ENCODE measurements around the gene MAPKAPK5. TPM values are rescaled to one million over a fixed set of nuclear protein-coding genes. Genes with fewer than 3 reads are reported as not detected.

Gene MAPKAPK5
- total RNA-seq, 1 donor from 2014 or later, result 41.4 TPM

DNA sequence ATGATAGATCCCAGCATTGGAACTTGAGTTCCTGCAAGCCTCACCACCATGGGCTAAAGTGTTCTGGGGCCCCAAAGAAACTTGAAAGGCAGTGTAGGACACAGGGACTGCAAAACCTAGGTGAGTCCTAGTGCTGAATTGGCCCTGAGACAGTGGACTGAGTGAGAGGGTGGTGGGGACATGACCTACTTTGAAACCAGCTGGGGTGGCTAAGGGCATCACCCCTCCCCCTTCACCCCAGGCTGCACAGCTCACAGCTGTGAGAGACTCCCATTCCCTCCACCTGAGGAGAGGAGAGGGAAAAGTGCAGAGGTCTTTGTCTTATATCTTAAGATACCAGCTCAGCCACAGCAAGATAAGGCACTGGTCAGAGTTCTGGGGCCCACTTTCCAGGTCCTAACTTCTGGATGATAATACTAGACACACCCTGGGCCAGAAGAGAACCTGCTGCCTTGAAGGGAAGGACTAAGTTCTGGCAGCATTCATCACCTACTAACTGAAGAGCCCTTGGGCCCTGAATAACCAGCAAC, 62.5 kb downstream of the MAPKAPK5 start:
- TF ChIP-seq, protein P1, sequence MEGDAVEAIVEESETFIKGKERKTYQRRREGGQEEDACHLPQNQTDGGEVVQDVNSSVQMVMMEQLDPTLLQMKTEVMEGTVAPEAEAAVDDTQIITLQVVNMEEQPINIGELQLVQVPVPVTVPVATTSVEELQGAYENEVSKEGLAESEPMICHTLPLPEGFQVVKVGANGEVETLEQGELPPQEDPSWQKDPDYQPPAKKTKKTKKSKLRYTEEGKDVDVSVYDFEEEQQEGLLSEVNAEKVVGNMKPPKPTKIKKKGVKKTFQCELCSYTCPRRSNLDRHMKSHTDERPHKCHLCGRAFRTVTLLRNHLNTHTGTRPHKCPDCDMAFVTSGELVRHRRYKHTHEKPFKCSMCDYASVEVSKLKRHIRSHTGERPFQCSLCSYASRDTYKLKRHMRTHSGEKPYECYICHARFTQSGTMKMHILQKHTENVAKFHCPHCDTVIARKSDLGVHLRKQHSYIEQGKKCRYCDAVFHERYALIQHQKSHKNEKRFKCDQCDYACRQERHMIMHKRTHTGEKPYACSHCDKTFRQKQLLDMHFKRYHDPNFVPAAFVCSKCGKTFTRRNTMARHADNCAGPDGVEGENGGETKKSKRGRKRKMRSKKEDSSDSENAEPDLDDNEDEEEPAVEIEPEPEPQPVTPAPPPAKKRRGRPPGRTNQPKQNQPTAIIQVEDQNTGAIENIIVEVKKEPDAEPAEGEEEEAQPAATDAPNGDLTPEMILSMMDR (IDR thresholded peaks at IDR 0.05), result no peak
- Mint-ChIP-seq H3K36me3 (ENCODE audit: unreplicated experiment) (peaks cover 21% of the 10 kb centered on the region), H3K4me3 (ENCODE audit: unreplicated experiment) (no peak overlapping the region), H3K27ac (ENCODE audit: unreplicated experiment) (no peak overlapping the region), H3K27me3 (ENCODE audit: unreplicated experiment) (no peaks in the 10 kb centered on the region), H3K9me3 (ENCODE audit: unreplicated experiment) (peaks cover 21% of the 10 kb centered on the region), H3K4me1 (ENCODE audit: unreplicated experiment) (no peaks in the 10 kb centered on the region)
- no peak for DNase-seq (ENCODE audit: extremely low spot score, unreplicated experiment)

DNA sequence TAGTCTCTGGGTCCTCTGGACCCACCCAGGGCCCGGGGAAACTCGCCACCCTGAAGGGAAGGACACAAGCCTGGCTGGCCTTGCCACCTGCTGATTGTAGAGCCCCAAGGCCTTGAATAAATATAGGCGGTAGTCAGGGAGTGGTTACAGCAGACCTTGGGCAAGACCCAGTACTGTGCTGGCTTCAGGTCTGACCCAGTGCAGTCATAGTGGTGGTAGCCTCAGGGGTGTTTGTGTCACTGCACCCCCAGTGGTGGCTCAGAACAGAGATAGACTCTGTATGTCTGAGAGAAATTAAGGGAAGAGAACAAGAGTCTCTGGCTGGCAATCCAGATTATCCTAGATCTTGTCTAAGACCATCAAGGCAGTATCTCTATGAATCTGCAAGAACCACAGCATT, 63.5 kb downstream of the MAPKAPK5 start:
- Mint-ChIP-seq H3K9me3 (ENCODE audit: unreplicated experiment) (peaks cover 25% of the 10 kb centered on the region), H3K27me3 (ENCODE audit: unreplicated experiment) (no peaks in the 10 kb centered on the region), H3K4me3 (ENCODE audit: unreplicated experiment) (no peak overlapping the region), H3K4me1 (ENCODE audit: unreplicated experiment) (no peaks in the 10 kb centered on the region), H3K36me3 (ENCODE audit: unreplicated experiment) (peaks cover 24% of the 10 kb centered on the region), H3K27ac (ENCODE audit: unreplicated experiment) (no peak overlapping the region)
- DNase-seq (ENCODE audit: extremely low spot score, unreplicated experiment), result no peak
- TF ChIP-seq, protein P1 (IDR thresholded peaks at IDR 0.05), result no peak

DNA sequence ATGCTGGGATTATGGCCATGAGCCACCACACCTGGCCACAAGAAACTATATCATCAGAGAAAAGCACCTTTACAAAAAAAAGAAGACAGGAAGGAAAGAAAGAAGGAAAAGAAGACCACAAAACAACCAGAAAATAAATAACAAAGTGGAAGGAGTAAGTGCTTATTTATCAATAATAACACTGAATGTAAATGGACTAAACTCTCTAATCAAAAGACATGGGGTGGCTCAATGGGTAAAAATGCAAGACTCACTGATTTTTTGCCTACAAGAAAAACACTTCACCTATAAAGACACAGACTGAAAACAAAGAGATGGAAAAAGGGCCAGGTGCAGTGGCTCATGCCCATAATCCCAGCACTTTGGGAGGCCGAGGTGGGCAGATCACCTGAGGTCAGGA, 65.7 kb downstream of the MAPKAPK5 start:
- Mint-ChIP-seq H3K27me3 (ENCODE audit: unreplicated experiment) (no peaks in the 10 kb centered on the region), H3K4me3 (ENCODE audit: unreplicated experiment) (no peak overlapping the region), H3K27ac (ENCODE audit: unreplicated experiment) (no peak overlapping the region), H3K9me3 (ENCODE audit: unreplicated experiment) (peaks cover 25% of the 10 kb centered on the region), H3K36me3 (ENCODE audit: unreplicated experiment) (peaks cover 24% of the 10 kb centered on the region), H3K4me1 (ENCODE audit: unreplicated experiment) (no peaks in the 10 kb centered on the region)
- TF ChIP-seq, protein P1 (IDR thresholded peaks at IDR 0.05), result no peak
- no peak for DNase-seq (ENCODE audit: extremely low spot score, unreplicated experiment)

DNA sequence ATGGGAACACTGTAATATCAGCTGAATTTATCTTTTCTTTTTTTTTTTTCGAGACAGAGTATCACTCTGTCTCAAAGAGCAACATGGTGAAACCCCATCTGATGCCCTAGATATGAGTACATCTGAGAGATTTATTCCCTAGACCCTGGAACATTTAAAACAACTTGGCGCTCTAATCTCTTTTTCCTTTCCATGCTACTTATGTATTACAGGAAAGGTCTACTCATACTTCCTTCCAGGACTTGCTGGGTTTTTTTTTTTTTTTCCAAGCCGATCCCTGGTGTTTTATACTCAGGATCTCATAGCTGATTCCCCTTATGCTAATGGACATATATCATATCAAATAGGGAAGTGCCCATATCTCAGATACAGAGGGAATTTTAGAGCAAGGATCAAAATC, 83.1 kb downstream of the MAPKAPK5 start:
- TF ChIP-seq, protein P1 (IDR thresholded peaks at IDR 0.05), result no peak
- no peaks in the 10 kb centered on the region for H3K4me1 Mint-ChIP-seq (ENCODE audit: unreplicated experiment)
- no peak for DNase-seq (ENCODE audit: extremely low spot score, unreplicated experiment)
- H3K36me3 Mint-ChIP-seq (ENCODE audit: unreplicated experiment), result no peaks in the 10 kb centered on the region
- no peaks in the 10 kb centered on the region for H3K27me3 Mint-ChIP-seq (ENCODE audit: unreplicated experiment)
- no peak overlapping the region for H3K27ac Mint-ChIP-seq (ENCODE audit: unreplicated experiment)
- no peaks in the 10 kb centered on the region for H3K9me3 Mint-ChIP-seq (ENCODE audit: unreplicated experiment)
- H3K4me3 Mint-ChIP-seq (ENCODE audit: unreplicated experiment), result no peak overlapping the region

DNA sequence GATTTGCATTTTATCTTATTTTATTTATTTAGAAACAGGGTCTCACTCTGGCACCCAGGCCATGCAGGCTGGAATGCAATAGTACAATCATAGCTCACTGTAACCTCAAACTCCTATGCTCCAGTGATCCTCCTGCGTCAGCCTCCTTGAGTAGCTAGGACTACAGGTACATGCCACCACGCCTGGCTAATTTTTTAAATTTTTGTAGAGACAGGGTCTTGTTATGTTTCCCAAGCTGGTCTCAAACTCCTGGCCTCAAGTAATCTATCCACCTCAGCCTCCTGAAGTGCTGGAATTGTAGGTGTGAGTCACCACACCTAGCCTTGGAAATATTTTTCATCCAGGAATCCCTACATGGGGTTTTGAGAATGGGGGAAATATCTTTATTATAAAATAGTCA, 84.6 kb downstream of the MAPKAPK5 start:
- DNase-seq (ENCODE audit: extremely low spot score, unreplicated experiment), result no peak
- H3K27ac Mint-ChIP-seq (ENCODE audit: unreplicated experiment), result no peak overlapping the region
- H3K4me1 Mint-ChIP-seq (ENCODE audit: unreplicated experiment), result no peaks in the 10 kb centered on the region
- no peaks in the 10 kb centered on the region for H3K27me3 Mint-ChIP-seq (ENCODE audit: unreplicated experiment)
- H3K36me3 Mint-ChIP-seq (ENCODE audit: unreplicated experiment), result no peaks in the 10 kb centered on the region
- no peak overlapping the region for H3K4me3 Mint-ChIP-seq (ENCODE audit: unreplicated experiment)
- H3K9me3 Mint-ChIP-seq (ENCODE audit: unreplicated experiment), result no peaks in the 10 kb centered on the region
- TF ChIP-seq, protein P1 (IDR thresholded peaks at IDR 0.05), result no peak
